SJSA1 (cell line): ENCODE data around the gene CRISPLD2. TPM values are rescaled to one million over a fixed set of nuclear protein-coding genes. Genes with fewer than 3 reads are reported as not detected.

ENCODE experiments used
- DNase-seq, 2 experiments: peaks; one replicate each; pipeline ENCODE4 v3.0.0-alpha.2; 2015 to 2020; ENCODE audit warnings: low spot score in 2 of 2, low read depth in 1 of 2
- H3K27ac ChIP-seq: fragments of 250-450 bp; sonication (Bioruptor Pico); 2 replicates; pipeline ENCODE4 v1.5.1; 2020; ENCODE audit warnings: mild to moderate bottlenecking, moderate library complexity
- H3K27me3 ChIP-seq: fragments of 250-450 bp; sonication (Bioruptor Pico); replicated peaks from 2 replicates; pipeline ENCODE4 v1.5.1; 2020; ENCODE audit warnings: mild to moderate bottlenecking, moderate library complexity
- H3K36me3 ChIP-seq: fragments of 250-450 bp; sonication (Bioruptor Pico); 2 replicates; pipeline ENCODE4 v1.5.1; 2020; ENCODE audit warnings: mild to moderate bottlenecking
- H3K4me1 ChIP-seq: fragments of 250-450 bp; sonication (Bioruptor Pico); replicated peaks from 2 replicates; pipeline ENCODE4 v1.6.1; 2021; ENCODE audit warnings: mild to moderate bottlenecking
- H3K4me3 ChIP-seq: fragments of 250-450 bp; sonication (Bioruptor Pico); 2 replicates; pipeline ENCODE4 v1.5.1; 2020; ENCODE audit warnings: mild to moderate bottlenecking
- H3K9me3 ChIP-seq: fragments of 250-450 bp; sonication (Bioruptor Pico); replicated peaks from 2 replicates; pipeline ENCODE4 v1.5.1; 2020; ENCODE audit warnings: mild to moderate bottlenecking
- total RNA-seq: library from RNA; depleted of rRNA; stranded (reverse); fragments of >200 nt; shearing (Covaris generic); gene quantifications from 2 replicates; pipeline ENCODE4 v1.2.3, GENCODE V29; 2014

The CRISPLD2 gene
- total RNA-seq, 1 experiment from 2014 or later, result 6.4 TPM

DNA sequence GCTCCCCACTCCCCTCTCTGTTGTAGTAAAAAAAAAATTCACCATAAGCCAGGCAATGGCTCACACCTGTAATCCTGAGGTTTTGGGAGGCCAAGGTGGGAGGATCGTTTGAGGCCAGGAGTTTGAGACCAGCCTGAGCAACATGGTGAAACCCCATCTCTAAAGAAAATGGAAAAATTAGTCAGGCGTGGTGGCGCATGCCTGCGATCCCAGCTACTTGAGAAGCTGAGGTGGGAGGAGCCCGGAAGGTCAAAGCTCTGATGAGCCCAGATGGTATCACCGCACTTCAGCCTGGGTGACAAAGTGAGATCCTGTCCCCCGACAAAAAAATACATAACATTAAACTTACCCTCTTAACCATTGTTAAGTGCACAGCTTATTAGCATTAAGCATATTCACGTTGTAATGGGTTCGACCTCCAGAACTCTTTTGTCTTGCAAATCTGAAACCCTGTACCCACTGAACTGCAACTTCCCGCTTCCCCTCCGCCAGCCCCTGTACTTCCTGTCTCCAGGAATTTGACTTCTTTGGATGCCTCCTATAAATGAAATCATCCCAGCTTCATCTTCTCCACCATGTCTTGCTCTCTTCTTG lies 66.8 kb downstream of the CRISPLD2 start:
- no peaks in the 10 kb centered on the region for H3K36me3 ChIP-seq
- H3K4me3 ChIP-seq, result no peak overlapping the region
- H3K9me3 ChIP-seq, result no peaks in the 10 kb centered on the region
- no peak overlapping the region for H3K27ac ChIP-seq
- no peaks in the 10 kb centered on the region for H3K27me3 ChIP-seq
- DNase-seq, result no peak
- peaks cover 5% of the 10 kb centered on the region for H3K4me1 ChIP-seq

DNA sequence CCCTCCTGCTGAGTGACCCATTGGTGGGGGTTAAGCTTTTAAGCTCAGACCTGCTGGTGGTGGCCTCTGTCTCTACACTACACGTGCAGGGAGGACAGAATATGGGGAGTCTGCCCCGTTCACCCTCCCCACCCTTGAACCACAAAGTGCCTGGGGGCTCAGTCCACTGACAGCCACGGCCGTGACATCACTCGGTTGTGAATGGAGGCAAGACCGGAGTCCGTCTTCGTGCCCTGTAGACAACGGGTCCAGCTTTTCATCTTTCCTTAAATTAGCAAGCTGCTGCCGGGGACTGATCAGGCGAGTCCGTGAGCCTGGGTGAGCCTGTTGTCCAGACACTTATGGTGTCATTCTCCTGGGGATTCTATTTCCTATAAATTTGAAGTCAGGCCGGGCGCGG lies 67.4 kb downstream of the CRISPLD2 start:
- no peak overlapping the region for H3K27ac ChIP-seq
- H3K27me3 ChIP-seq, result no peaks in the 10 kb centered on the region

DNA sequence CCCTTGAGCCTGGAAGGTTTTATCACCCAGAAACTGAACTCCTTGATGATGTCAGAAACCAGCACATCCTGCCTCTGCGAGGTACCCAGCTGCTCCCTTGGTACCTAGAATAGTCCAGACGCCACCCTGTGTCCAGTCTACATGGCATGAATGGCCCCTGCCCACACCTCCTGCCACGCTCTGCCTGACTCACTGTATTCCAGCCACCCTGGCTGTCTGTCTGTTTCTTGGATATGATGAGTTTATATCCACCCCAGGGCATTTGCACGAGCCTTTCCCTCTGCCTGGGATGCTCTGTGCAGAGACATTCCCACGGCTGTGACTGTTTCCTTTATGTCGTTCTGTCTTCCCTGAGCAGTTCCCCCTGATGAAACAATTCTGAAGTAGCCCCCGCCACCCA lies 68.7 kb downstream of the CRISPLD2 start:
- no peaks in the 10 kb centered on the region for H3K27me3 ChIP-seq
- no peaks in the 10 kb centered on the region for H3K36me3 ChIP-seq
- H3K9me3 ChIP-seq, result no peaks in the 10 kb centered on the region
- H3K27ac ChIP-seq, result no peak overlapping the region
- no peak for DNase-seq
- no peak overlapping the region for H3K4me3 ChIP-seq
- no peaks in the 10 kb centered on the region for H3K4me1 ChIP-seq

More for the DNA sequence above, 67.4 kb downstream of the CRISPLD2 start:
- Histone ChIP-seq H3K9me3 (no peaks in the 10 kb centered on the region), H3K4me1 (no peaks in the 10 kb centered on the region), H3K4me3 (no peak overlapping the region), H3K36me3 (no peaks in the 10 kb centered on the region)
- no peak for DNase-seq

DNA sequence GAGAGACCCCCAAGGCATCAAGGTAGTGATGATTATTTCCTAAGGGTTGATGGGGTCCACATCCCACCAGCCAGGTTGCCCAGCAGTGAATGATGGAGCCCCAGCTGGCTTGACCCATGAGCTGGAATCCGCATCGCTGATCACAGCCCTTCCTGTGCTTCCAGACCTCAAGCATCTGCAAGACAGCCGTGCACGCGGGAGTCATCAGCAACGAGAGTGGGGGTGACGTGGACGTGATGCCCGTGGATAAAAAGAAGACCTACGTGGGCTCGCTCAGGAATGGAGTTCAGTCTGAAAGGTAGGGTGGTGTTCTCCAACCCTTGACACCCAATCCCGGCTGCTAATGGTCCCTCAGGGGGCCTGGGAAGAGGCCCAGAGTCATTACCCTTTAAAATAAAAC lies 69.3 kb downstream of the CRISPLD2 start:
- Histone ChIP-seq H3K4me3 (no peak overlapping the region), H3K27me3 (no peaks in the 10 kb centered on the region), H3K27ac (no peak overlapping the region), H3K4me1 (no peaks in the 10 kb centered on the region), H3K36me3 (no peaks in the 10 kb centered on the region), H3K9me3 (no peaks in the 10 kb centered on the region)
- DNase-seq, result no peak

DNA sequence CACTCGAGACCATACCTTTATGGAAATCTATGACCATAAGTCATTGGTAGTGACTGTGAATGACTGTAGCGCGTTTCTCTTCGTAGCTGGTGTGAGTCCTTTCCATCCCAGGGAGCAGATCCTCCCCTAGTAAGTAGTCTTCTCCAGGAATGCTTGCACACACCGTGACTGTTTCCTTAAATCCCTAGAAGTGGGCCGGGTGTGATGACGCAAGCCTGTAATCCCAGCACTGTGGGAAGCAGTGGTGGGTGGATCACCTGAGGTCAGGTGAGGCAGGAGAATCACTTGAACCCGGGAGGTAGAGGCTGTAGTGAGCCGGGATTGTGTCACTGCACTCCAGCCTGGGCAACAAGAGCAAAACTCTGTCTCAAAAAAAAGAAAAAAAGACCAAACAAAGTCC lies 70.6 kb downstream of the CRISPLD2 start:
- Histone ChIP-seq H3K36me3 (no peaks in the 10 kb centered on the region), H3K27ac (no peak overlapping the region), H3K4me1 (no peaks in the 10 kb centered on the region), H3K9me3 (no peaks in the 10 kb centered on the region), H3K4me3 (no peak overlapping the region), H3K27me3 (no peaks in the 10 kb centered on the region)
- no peak for DNase-seq

DNA sequence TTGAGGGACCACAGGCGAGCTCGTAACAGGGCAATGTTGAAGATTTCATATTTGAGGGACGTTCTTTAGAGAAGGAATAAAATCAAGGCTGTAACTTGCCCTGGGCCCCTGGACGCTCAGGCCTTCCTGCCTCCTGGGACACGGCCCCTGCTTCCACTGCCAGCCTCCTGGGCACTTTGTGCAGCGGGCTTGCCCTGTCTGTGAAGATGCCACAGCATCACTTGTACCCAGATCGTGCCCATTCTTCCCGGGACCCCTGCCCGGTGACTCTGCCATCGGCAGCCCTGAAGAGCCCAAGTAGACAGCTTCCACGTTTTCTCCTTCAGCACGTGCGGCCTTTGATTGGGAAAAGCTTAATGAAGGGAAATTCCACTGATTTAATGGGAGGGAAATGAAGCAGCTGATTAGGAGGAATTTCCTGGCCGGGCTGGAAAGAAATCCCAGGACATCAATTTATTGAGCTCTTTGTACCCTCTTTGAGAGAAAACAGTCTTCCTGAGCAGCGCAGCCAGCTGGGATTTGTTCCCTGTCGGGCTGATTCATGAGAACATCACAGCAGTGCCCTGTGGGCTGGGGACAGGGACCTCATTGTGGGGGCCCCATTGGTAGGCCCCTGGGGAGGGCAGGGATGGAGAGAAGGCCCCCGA lies 71.5 kb downstream of the CRISPLD2 start:
- H3K9me3 ChIP-seq, result no peaks in the 10 kb centered on the region
- H3K36me3 ChIP-seq, result no peaks in the 10 kb centered on the region
- no peaks in the 10 kb centered on the region for H3K27me3 ChIP-seq
- DNase-seq, result no peak
- H3K4me3 ChIP-seq, result no peak overlapping the region
- no peaks in the 10 kb centered on the region for H3K4me1 ChIP-seq
- H3K27ac ChIP-seq, result no peak overlapping the region

DNA sequence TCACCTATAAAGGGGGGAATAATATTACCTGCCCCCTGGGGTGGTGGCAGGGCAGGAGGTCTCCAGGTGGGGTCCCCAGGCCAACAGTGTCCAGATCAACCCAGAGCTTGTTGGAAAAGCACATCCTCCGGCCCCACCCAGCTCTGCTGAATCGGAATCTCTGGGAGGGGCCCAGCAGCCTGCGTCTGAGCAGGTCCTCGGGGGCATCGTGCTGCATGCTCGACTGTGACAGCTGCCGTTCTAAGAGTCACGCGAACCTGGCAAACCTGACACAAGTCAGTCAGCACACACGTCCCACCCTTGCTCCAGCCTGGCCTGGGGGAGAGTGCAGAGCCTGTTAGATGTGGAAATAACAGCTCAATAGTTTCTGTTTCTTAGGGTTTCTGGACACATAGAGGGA lies 72.3 kb downstream of the CRISPLD2 start:
- no peaks in the 10 kb centered on the region for H3K9me3 ChIP-seq
- H3K4me1 ChIP-seq, result no peaks in the 10 kb centered on the region
- no peak overlapping the region for H3K4me3 ChIP-seq
- no peaks in the 10 kb centered on the region for H3K36me3 ChIP-seq
- DNase-seq, result no peak
- no peak overlapping the region for H3K27ac ChIP-seq
- H3K27me3 ChIP-seq, result no peaks in the 10 kb centered on the region

DNA sequence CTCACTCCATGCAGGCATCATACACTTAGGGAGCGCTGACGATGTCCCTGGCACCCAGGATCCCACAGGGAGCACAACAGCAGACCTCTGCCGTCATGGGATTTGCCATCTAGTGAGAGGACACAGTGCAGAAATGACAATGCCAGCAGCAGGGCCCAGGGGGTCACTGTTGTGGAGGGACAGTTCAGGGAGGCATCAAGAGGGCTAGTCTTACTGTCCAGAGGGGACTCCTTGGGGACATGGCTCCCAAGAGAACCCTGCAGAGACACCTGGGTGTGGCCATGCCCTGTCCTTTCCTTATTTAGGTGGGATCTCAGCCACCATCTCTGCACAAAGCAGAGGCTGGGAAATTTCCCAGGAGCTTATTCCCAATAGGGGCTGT lies 73.7 kb downstream of the CRISPLD2 start:
- no peak for DNase-seq
- H3K27me3 ChIP-seq, result no peaks in the 10 kb centered on the region

DNA sequence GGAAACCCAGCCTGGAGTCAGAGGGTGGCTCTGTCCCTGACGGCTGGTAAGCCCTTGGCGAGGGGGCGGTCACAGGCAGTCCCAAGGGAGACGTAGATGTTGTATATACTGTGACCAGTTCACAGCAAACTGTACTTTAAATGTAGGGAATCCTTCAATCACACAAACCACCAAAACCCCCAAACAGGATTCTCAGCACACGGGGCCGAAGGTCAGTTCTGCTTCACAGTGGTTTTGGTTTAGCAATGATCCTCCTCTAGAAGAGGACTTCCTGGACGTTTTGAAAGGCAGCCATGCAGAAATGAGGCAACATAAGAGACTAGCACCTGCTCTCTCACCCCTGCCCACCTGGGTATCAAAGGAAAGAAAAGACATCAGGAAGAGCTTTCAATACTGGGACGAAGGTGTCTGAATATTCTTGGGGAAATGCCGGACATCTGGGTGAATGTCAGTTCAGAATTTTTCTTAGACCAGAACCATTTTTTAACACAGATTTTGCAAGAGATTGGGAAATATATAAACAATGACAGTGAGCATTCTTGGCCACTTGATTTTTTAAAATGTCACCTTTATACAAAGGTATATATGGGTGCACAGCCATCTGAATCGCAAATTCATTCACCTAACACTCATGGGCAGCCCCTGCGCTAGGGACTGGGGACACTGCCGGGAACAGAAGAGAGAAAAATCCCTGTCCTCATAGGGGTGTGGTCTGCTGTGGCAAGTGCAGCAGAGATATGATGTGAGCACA lies 74.2 kb downstream of the CRISPLD2 start:
- H3K9me3 ChIP-seq, result no peaks in the 10 kb centered on the region
- no peak for DNase-seq
- no peak overlapping the region for H3K27ac ChIP-seq
- no peaks in the 10 kb centered on the region for H3K36me3 ChIP-seq
- no peak overlapping the region for H3K4me3 ChIP-seq
- H3K4me1 ChIP-seq, result no peaks in the 10 kb centered on the region
- H3K27me3 ChIP-seq, result no peaks in the 10 kb centered on the region

More for the DNA sequence above, 73.7 kb downstream of the CRISPLD2 start:
- Histone ChIP-seq H3K4me3 (no peak overlapping the region), H3K36me3 (no peaks in the 10 kb centered on the region), H3K4me1 (no peaks in the 10 kb centered on the region), H3K27ac (no peak overlapping the region), H3K9me3 (no peaks in the 10 kb centered on the region)

DNA sequence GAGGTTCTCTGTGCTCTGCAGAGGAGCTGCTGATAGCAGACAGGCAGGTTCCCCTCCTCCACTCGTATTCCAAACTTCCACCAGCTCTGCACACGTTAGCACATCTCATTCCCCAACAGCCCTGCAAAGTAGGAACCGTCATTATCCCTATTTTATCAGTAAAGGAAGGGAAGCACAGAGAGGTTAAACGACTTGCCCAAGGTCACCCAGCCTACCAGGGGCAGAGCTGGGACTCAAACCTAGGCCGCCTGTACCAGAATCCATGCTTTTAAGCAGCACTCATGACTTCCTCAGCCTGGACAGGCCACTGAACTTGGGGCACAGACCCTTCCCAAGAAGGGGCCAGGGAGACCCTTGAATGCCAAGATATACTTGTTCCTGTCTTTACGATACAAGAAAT lies 75.2 kb downstream of the CRISPLD2 start:
- no peaks in the 10 kb centered on the region for H3K4me1 ChIP-seq
- H3K4me3 ChIP-seq, result no peak overlapping the region
- H3K27me3 ChIP-seq, result no peaks in the 10 kb centered on the region
- no peaks in the 10 kb centered on the region for H3K36me3 ChIP-seq
- H3K27ac ChIP-seq, result no peak overlapping the region
- DNase-seq, result no peak
- no peaks in the 10 kb centered on the region for H3K9me3 ChIP-seq

DNA sequence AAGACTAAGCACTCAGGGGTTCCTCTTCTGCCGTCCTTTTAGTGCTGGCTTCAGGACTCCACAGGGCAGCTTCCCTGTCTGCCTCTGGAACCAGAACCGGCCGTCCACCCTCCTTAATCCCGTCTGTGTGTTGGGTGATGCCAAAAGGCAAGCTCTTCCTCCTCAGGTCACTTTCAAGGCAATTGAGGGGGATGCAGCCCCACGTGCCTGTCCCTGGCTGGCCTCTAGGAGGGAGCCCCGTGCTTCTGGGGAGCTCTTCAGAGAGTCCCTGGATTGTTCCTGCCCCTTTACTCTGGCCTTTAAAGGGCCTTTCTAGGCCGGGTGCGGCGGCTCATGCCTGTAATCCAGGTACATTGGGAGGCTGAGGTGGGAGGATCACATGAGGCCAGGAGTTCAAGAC lies 77.1 kb downstream of the CRISPLD2 start:
- no peaks in the 10 kb centered on the region for H3K4me1 ChIP-seq
- no peak for DNase-seq
- no peak overlapping the region for H3K27ac ChIP-seq
- H3K36me3 ChIP-seq, result no peaks in the 10 kb centered on the region
- no peaks in the 10 kb centered on the region for H3K9me3 ChIP-seq
- no peaks in the 10 kb centered on the region for H3K27me3 ChIP-seq
- H3K4me3 ChIP-seq, result no peak overlapping the region

DNA sequence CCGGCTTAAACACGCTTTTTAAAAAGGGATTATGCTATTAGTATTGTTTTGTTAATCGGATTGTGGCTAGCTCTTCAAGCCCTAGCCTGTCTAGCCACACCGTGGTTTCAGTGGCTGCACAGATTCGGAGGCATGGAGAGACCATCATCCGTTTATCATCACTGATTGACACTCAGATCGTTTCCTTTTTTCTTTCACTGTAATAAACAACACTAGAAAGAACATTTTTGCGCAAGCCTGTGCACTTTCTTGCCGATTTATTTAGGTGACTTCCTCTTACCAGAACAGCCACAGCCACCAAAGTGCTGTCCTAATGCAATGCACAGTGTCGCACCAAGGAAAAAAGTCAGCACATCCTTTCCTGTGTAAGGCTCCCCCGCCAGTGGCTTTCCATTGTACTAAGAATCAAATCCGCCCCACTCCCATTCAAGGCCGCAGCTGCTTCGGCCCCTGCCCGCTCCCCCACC lies 78.2 kb downstream of the CRISPLD2 start:
- Histone ChIP-seq H3K27ac (no peak overlapping the region), H3K36me3 (no peaks in the 10 kb centered on the region), H3K27me3 (no peaks in the 10 kb centered on the region), H3K4me1 (no peaks in the 10 kb centered on the region), H3K4me3 (no peak overlapping the region), H3K9me3 (no peaks in the 10 kb centered on the region)
- DNase-seq, result no peak

DNA sequence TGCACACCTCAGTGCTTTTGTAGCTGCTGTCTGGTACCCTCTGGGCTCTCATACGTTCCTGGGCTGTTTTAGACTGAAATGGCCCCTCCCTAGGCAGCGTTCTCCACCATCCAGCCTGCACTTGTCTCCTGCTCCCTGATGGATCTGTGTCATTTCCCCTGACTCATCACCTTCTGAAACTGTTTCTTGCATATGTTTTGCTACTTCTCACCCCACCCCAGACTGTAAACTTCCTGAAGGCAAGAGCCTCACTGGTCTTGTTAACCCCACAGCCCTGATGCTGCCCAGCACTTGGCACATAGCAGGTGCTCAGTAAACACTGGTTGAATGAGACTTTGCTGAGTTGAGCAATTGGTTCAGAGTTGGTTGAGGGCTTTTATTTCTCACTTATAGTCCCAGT lies 78.7 kb downstream of the CRISPLD2 start:
- H3K36me3 ChIP-seq, result no peaks in the 10 kb centered on the region
- H3K4me1 ChIP-seq, result no peaks in the 10 kb centered on the region
- H3K27ac ChIP-seq, result no peak overlapping the region
- H3K27me3 ChIP-seq, result no peaks in the 10 kb centered on the region
- no peaks in the 10 kb centered on the region for H3K9me3 ChIP-seq
- DNase-seq, result no peak
- H3K4me3 ChIP-seq, result no peak overlapping the region

DNA sequence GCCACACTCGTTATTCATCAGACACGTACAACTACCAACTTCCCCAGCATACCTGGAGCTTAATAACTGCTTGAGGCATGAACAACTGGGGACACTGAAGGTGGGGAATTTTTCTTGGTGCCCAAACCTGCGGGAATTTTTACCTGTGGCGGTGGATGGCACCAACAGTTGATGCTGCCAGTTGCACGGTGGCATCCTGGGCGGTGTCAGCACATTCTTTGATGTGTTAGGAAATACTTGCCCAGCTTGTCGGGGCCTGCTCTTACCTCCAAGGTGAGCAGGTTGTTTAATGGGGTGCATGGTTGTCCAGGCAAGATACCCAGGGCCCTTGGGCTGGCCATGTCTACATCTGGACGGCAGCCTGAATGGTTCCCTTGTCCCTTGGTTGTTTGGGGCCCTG lies 79.6 kb downstream of the CRISPLD2 start:
- Histone ChIP-seq H3K9me3 (no peaks in the 10 kb centered on the region), H3K4me1 (no peaks in the 10 kb centered on the region), H3K27me3 (no peaks in the 10 kb centered on the region), H3K27ac (no peak overlapping the region), H3K4me3 (no peak overlapping the region), H3K36me3 (no peaks in the 10 kb centered on the region)
- DNase-seq, result no peak
